PC-9 (cell line): Measurements from ENCODE around the gene BMERB1. TPM values are rescaled to one million over a fixed set of nuclear protein-coding genes. Genes with fewer than 3 reads are reported as not detected.

Experiments used
- BruUV-seq: library from RNA; stranded (reverse); fragments of 400-500 nt; replicated peaks from 2 replicates; lab custom pipeline; 2021; lab: Mats Ljungman, UMichigan
- CTCF ChIA-PET: fragments of 300-600 bp; sonication (Branson Sonifier 250); formaldehyde crosslinking; loops from one replicate; lab custom pipeline; 2022; ENCODE audit warnings: antibody characterized with exemption; lab: Charles Lee
- POLR2A ChIA-PET: fragments of 300-600 bp; sonication (Branson Sonifier 250); formaldehyde crosslinking; loops from one replicate; lab custom pipeline; 2022; ENCODE audit warnings: antibody characterized with exemption; ENCODE audit not compliant: unreplicated experiment; lab: Charles Lee
- DNase-seq, 2 experiments: peaks; one replicate each; pipeline versions ENCODE4 v3.0.0 to v3.0.0-alpha.2; 2015 to 2022; ENCODE audit warnings: mixed read lengths in 1 of 2
- H2AFZ ChIP-seq: fragments of 200-600 bp; sonication (generic); 2 replicates; pipeline ENCODE4 v1.8.1; 2017; ENCODE audit warnings: antibody characterized with exemption
- H3F3A ChIP-seq: fragments of 200-600 bp; sonication (generic); 2 replicates; pipeline ENCODE4 v1.8.1; 2017; ENCODE audit warnings: antibody characterized with exemption, mild to moderate bottlenecking, low read depth; ENCODE audit not compliant: insufficient read depth
- H3K27ac ChIP-seq: fragments of 200-600 bp; sonication (generic); 2 replicates; pipeline ENCODE4 v1.6.1; 2016; ENCODE audit warnings: mixed run types
- H3K27me3 ChIP-seq: fragments of 200-600 bp; sonication (generic); 2 replicates; pipeline ENCODE4 v1.6.1; 2016; ENCODE audit warnings: low read depth, mixed run types; ENCODE audit not compliant: insufficient read depth
- H3K36me3 ChIP-seq: fragments of 200-600 bp; sonication (generic); 2 replicates; pipeline ENCODE4 v1.6.1; 2016; ENCODE audit warnings: low read depth, mixed run types
- H3K4me1 ChIP-seq: fragments of 200-600 bp; sonication (generic); replicated peaks from 2 replicates; pipeline ENCODE4 v1.6.1; 2016; ENCODE audit warnings: mixed run types; ENCODE audit not compliant: insufficient read depth
- H3K4me2 ChIP-seq: fragments of 200-600 bp; sonication (generic); 2 replicates; pipeline ENCODE4 v1.6.1; 2017; ENCODE audit warnings: mixed run types
- H3K4me3 ChIP-seq: fragments of 200-600 bp; sonication (generic); 2 replicates; pipeline ENCODE4 v1.6.1; 2016; ENCODE audit warnings: mixed run types
- H3K79me2 ChIP-seq: fragments of 200-600 bp; sonication (generic); 2 replicates; pipeline ENCODE4 v1.6.1; 2017; ENCODE audit warnings: low read depth, mixed run types
- H3K9me2 ChIP-seq: fragments of 200-600 bp; sonication (generic); 2 replicates; pipeline ENCODE4 v1.8.1; 2017; ENCODE audit warnings: mild to moderate bottlenecking; ENCODE audit not compliant: insufficient read depth
- H3K9me3 ChIP-seq: fragments of 200-600 bp; sonication (generic); 2 replicates; pipeline ENCODE4 v1.8.1; 2016; ENCODE audit warnings: low read depth; ENCODE audit not compliant: insufficient read depth
- H4K20me1 ChIP-seq: fragments of 200-600 bp; sonication (generic); 2 replicates; pipeline ENCODE4 v1.8.1; 2017; ENCODE audit not compliant: insufficient read depth
- CTCF ChIP-seq: fragments of 200-600 bp; sonication (generic); conservative IDR thresholded peaks from 2 replicates; pipeline ENCODE4 v1.6.1; 2017; ENCODE audit warnings: mixed run types, antibody characterized with exemption, mild to moderate bottlenecking, moderate library complexity
- EZH2 ChIP-seq: fragments of 200-600 bp; sonication (generic); IDR thresholded peaks from 2 replicates; pipeline ENCODE4 v1.8.0; 2017; ENCODE audit warnings: antibody characterized with exemption, low read depth
- intact Hi-C: fragments of 100-400 bp; cut with micrococcal nuclease; formaldehyde crosslinking; loops from one replicate; pipeline ENCODE4 v1.10.0; 2022; ENCODE audit not compliant: unreplicated experiment
- total RNA-seq: library from RNA; stranded (reverse); gene quantifications from 2 replicates; pipeline ENCODE4 v1.2.3, GENCODE V29; 2021

The BMERB1 gene
- total RNA-seq, 1 experiment from 2014 or later = 4.3 TPM

- Histone ChIP-seq H3F3A (no peaks in the 10 kb centered on the region), H3K36me3 (no peaks in the 10 kb centered on the region), H3K79me2 (no peaks in the 10 kb centered on the region), H3K9me2 (no peaks in the 10 kb centered on the region), H3K9me3 (no peaks in the 10 kb centered on the region), H3K27me3 (no peaks in the 10 kb centered on the region), H3K4me2 (no peak overlapping the region), H2AFZ (no peak overlapping the region), H3K4me1 (0 out of 2 replicates have a peak, but pooled peaks cover 7% of the 10 kb centered on the region), H3K4me3 (no peak overlapping the region), H4K20me1 (no peaks in the 10 kb centered on the region), H3K27ac (no peak overlapping the region)
- BruUV-seq = no TSS peak
- intact Hi-C loops = no loop called here
- POLR2A ChIA-PET = no interaction called here
- CTCF ChIA-PET = no interaction called here
- DNase-seq = no peak
- no peak for TF ChIP-seq EZH2
Observed at GRCh38 chr16:15519790-15520189, 85.4 kb downstream of the BMERB1 start.

GRCh38 chr16:15521390-15521757 is 87.0 kb downstream of the BMERB1 start:
- H3K79me2 ChIP-seq = no peaks in the 10 kb centered on the region
- H3K4me2 ChIP-seq = no peak overlapping the region
- no peak overlapping the region for H2AFZ ChIP-seq
- DNase-seq = no peak
- no peaks in the 10 kb centered on the region for H3K27me3 ChIP-seq
- no peaks in the 10 kb centered on the region for H3F3A ChIP-seq
- no TSS peak for BruUV-seq
- H3K4me1 ChIP-seq = 0 out of 2 replicates have a peak, but pooled peaks cover 7% of the 10 kb centered on the region
- TF ChIP-seq EZH2 (no peak), CTCF (no peak)
- no peak overlapping the region for H3K27ac ChIP-seq
- no peaks in the 10 kb centered on the region for H3K9me2 ChIP-seq
- POLR2A ChIA-PET = interaction anchor here (0.7 kb wide), 1 partner anchor 12 kb away, joined by 4 read pairs; no protein-coding TSS in a partner anchor
- no peaks in the 10 kb centered on the region for H3K36me3 ChIP-seq
- H3K4me3 ChIP-seq = no peak overlapping the region
- H4K20me1 ChIP-seq = no peaks in the 10 kb centered on the region
- no peaks in the 10 kb centered on the region for H3K9me3 ChIP-seq
- CTCF ChIA-PET = no interaction called here
- intact Hi-C loops = no loop called here

- Histone ChIP-seq H3K36me3 (no peaks in the 10 kb centered on the region), H3K79me2 (no peaks in the 10 kb centered on the region), H3K27me3 (no peaks in the 10 kb centered on the region), H3K9me3 (no peaks in the 10 kb centered on the region), H3K4me3 (no peak overlapping the region), H3K4me2 (no peak overlapping the region), H3K9me2 (no peaks in the 10 kb centered on the region), H3K27ac (no peak overlapping the region), H3K4me1 (0 out of 2 replicates have a peak, but pooled peaks cover 7% of the 10 kb centered on the region), H4K20me1 (no peaks in the 10 kb centered on the region), H2AFZ (no peak overlapping the region), H3F3A (no peaks in the 10 kb centered on the region)
- CTCF ChIA-PET = no interaction called here
- POLR2A ChIA-PET = interaction anchor here (0.7 kb wide), 1 partner anchor 13 kb away, joined by 4 read pairs; no protein-coding TSS in a partner anchor
- no TSS peak for BruUV-seq
- TF ChIP-seq CTCF = no peak
- DNase-seq = no peak
- intact Hi-C loops = no loop called here
Observed at GRCh38 chr16:15521758-15522509, 87.5 kb downstream of the BMERB1 start.
